HUES6 (cell line): ENCODE measurements around the gene KCNQ4.

Experiments used
- H3K27ac ChIP-seq: 2 replicates; pipeline ENCODE4 v1.7.0; 2013; ENCODE audit warnings: low read depth, mild to moderate bottlenecking, low read length, inconsistent platforms
- H3K27me3 ChIP-seq: 2 replicates; pipeline ENCODE4 v1.6.1; 2013; ENCODE audit warnings: low read length; ENCODE audit not compliant: control insufficient read depth, insufficient read depth
- H3K36me3 ChIP-seq: 2 replicates; pipeline ENCODE4 v1.6.1; 2013; ENCODE audit warnings: low read length; ENCODE audit not compliant: control insufficient read depth, insufficient read depth
- H3K4me1 ChIP-seq: 2 replicates; pipeline ENCODE4 v1.6.1; 2013; ENCODE audit warnings: low read length; ENCODE audit not compliant: control insufficient read depth, insufficient read depth
- H3K4me3 ChIP-seq: 2 replicates; pipeline ENCODE4 v1.5.1; 2013; ENCODE audit warnings: low read depth, low read length
- H3K9ac ChIP-seq: one replicate; pipeline ENCODE4 v1.6.1; 2013; ENCODE audit warnings: mild to moderate bottlenecking, low read length
- H3K9me3 ChIP-seq: 2 replicates; pipeline ENCODE4 v1.6.1; 2013; ENCODE audit warnings: low read depth, low read length; ENCODE audit not compliant: control insufficient read depth, insufficient read depth

The KCNQ4 gene

GRCh38 chr1:40769815-40770214 lies 13.8 kb upstream of the KCNQ4 start:
- Histone ChIP-seq H3K9ac (no peak overlapping the region), H3K36me3 (peaks cover 61% of the 10 kb centered on the region)

GRCh38 chr1:40770296-40771070 lies 13.1 kb upstream of the KCNQ4 start:
- no peaks in the 10 kb centered on the region for H3K27me3 ChIP-seq
- no peak overlapping the region for H3K4me3 ChIP-seq
- H3K36me3 ChIP-seq = peaks cover 54% of the 10 kb centered on the region
- no peak overlapping the region for H3K9ac ChIP-seq
- H3K9me3 ChIP-seq = no peaks in the 10 kb centered on the region
- peaks cover 20% of the 10 kb centered on the region for H3K4me1 ChIP-seq
- no peak overlapping the region for H3K27ac ChIP-seq

More at GRCh38 chr1:40769815-40770214, 13.8 kb upstream of the KCNQ4 start:
- H3K9me3 ChIP-seq = no peaks in the 10 kb centered on the region
- H3K4me3 ChIP-seq = no peak overlapping the region
- no peak overlapping the region for H3K27ac ChIP-seq
- peaks cover 20% of the 10 kb centered on the region for H3K4me1 ChIP-seq
- H3K27me3 ChIP-seq = no peaks in the 10 kb centered on the region

- Histone ChIP-seq H3K4me3 (no peak overlapping the region), H3K27me3 (no peaks in the 10 kb centered on the region), H3K36me3 (peaks cover 42% of the 10 kb centered on the region), H3K9ac (no peak overlapping the region), H3K27ac (no peak overlapping the region), H3K9me3 (peaks cover 10% of the 10 kb centered on the region), H3K4me1 (peaks cover 20% of the 10 kb centered on the region)
These were observed 11.2 kb upstream of the KCNQ4 start for GRCh38 chr1:40772146-40772955.

DNA sequence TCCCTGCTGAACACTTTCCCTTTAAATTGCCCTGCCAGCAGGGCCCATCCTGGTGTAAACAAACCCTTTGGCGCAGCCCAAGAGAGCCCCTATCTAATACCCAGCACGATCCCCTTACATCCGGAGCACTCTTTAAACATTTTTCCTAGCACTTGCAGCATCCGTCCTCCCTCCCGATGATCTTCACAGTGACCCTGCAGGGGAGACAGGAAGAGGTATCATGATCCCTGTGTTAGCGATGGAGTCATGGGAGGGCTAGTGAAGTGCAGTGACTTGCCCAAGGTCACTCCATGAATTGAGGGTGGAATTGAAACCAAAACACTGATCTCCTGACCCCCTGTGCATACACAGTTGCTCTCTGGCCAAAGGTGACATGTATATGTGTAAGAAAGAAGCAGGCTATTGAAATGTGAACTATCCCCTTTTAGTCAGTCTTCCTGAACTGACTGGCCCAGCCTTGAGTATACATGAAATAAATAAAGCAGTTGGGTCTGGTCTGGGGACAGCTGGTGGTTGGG lies 9.8 kb upstream of the KCNQ4 start:
- Histone ChIP-seq H3K36me3 (peaks cover 29% of the 10 kb centered on the region), H3K27me3 (no peaks in the 10 kb centered on the region), H3K4me3 (no peak overlapping the region), H3K9ac (no peak overlapping the region), H3K27ac (no peak overlapping the region), H3K9me3 (peaks cover 10% of the 10 kb centered on the region), H3K4me1 (peaks cover 20% of the 10 kb centered on the region)

GRCh38 chr1:40774266-40774998 lies 9.2 kb upstream of the KCNQ4 start:
- H3K4me1 ChIP-seq = peaks cover 20% of the 10 kb centered on the region
- no peak overlapping the region for H3K27ac ChIP-seq
- H3K9me3 ChIP-seq = peaks cover 10% of the 10 kb centered on the region
- peaks cover 22% of the 10 kb centered on the region for H3K36me3 ChIP-seq
- H3K4me3 ChIP-seq = no peak overlapping the region
- H3K27me3 ChIP-seq = no peaks in the 10 kb centered on the region
- H3K9ac ChIP-seq = no peak overlapping the region

- peaks cover 10% of the 10 kb centered on the region for H3K9me3 ChIP-seq
- no peak overlapping the region for H3K9ac ChIP-seq
- H3K4me3 ChIP-seq = no peak overlapping the region
- H3K27ac ChIP-seq = no peak overlapping the region
- H3K27me3 ChIP-seq = peaks cover 10% of the 10 kb centered on the region
- H3K36me3 ChIP-seq = peaks cover 6% of the 10 kb centered on the region; the same call in 1 of the 2 replicates
- peaks cover 14% of the 10 kb centered on the region for H3K4me1 ChIP-seq
These were observed 7.1 kb upstream of the KCNQ4 start for GRCh38 chr1:40776236-40777072.

DNA sequence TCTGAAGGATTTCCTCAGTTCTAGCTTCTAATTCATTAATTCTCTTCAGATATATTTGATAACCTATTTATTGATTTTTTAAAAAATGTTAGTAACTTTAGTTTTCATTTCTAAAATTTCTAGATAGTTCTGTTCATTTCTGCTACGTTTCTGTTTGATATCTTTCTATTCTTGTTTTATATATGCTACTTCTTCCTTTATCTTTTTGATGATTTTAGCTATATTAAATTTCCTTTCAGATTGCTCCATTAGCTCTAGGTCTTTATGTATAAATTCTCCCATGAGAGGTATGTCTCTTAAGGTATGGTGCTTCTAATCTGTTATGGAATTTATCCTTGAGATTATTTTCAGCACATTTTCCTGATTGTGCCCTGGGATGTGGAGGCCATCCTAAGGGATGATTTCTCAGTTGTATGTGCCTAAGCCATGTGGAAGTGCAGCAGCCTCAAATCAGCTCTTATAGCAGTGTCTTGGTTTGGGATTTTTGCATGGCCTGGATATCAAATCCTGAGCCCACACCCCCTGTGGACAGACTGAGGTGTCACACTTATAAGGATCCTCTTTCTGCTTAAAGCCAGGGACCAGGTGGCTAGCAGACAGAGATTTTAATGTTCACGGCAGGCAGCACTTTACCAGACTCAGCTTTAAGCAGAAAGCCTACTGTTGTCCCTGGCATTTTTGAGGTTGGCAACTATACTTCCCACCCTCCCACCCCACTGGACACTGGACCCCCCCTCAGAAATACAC lies 6.2 kb upstream of the KCNQ4 start:
- Histone ChIP-seq H3K9ac (no peak overlapping the region), H3K4me3 (no peak overlapping the region), H3K36me3 (peaks cover 6% of the 10 kb centered on the region; the same call in 1 of the 2 replicates), H3K27me3 (peaks cover 19% of the 10 kb centered on the region), H3K9me3 (peaks cover 10% of the 10 kb centered on the region), H3K27ac (no peak overlapping the region), H3K4me1 (peaks cover 17% of the 10 kb centered on the region)

DNA sequence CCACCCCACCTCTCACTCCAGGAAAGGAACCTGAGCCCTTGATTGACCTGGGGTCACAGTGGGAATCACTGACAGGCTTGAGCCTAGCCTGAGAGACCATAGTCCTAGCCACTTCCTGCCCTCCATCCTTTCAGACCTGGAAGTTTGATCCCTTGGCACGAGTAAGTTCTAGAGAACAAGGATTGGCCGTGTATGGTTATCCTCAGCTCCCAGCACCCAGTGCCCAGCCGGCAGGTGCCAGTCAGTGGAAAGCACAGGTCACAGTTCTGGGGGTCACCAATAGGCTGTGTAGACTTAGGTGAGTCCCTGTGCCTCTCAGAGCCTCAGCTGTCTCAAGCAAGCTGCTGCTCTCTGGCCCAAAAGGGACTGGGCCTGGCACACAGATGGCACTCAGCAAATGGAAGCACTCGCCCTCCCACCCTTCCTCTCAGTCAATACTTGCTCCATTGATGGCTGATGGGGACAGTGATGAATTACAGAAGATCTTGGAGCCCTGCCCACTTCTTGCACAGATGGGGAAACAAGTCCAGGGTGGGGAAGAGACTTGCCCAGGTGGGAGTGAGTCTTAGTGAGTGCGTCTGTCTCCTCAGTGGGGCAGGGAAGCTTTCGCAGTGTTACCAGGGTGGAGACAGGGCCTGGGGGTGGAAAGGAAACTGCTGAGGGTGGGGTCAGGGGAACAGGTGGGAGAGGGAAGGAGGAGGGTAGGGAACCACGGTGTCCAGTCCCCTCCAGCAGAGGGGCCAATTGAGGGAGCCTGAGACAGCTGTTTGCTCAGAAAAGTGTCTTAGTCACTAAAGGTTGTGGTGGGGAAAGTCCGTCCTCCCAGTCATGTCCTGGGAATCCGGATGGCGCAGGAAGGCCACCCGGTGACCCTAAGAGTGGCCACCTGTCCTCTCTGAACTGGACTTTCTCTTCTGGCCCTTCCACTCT lies 2.6 kb upstream of the KCNQ4 start:
- Histone ChIP-seq H3K36me3 (peaks cover 6% of the 10 kb centered on the region; the same call in 1 of the 2 replicates), H3K27ac (no peak overlapping the region), H3K4me3 (no peak overlapping the region), H3K4me1 (peaks cover 12% of the 10 kb centered on the region), H3K9me3 (peaks cover 10% of the 10 kb centered on the region), H3K9ac (no peak overlapping the region), H3K27me3 (peaks cover 49% of the 10 kb centered on the region)

GRCh38 chr1:40781608-40781971 lies 2.0 kb upstream of the KCNQ4 start:
- Histone ChIP-seq H3K4me1 (peaks cover 12% of the 10 kb centered on the region), H3K36me3 (0 out of 2 replicates have a peak, but pooled peaks cover 2% of the 10 kb centered on the region), H3K9ac (no peak overlapping the region), H3K4me3 (no peak overlapping the region), H3K27ac (no peak overlapping the region), H3K9me3 (peaks cover 4% of the 10 kb centered on the region), H3K27me3 (peaks cover 54% of the 10 kb centered on the region)
